ENCODE data around the gene BRICD5. TPM values are rescaled to one million over a fixed set of nuclear protein-coding genes. Genes with fewer than 3 reads are reported as not detected.

BRICD5 gene
- total and polyA plus RNA-seq, 2 of the 13 experiments (the other 11 are each of a cell fraction or from before 2014, with no cell fraction given) = 1.6 to 5.8 TPM

GRCh38 chr16:2208772-2209171, 1.9 kb downstream of the BRICD5 start:
- DNase-seq (ENCODE audit: low spot score) = no peak
- no peak overlapping the region for H3K4me3 ChIP-seq (replicated peaks in 1 of 3; ENCODE audit: insufficient read depth in 1 of 3, low read depth in 2 of 3, low read length in 3 of 3)
- intact Hi-C loops (cut with micrococcal nuclease; ENCODE audit: unreplicated experiment) = no loop called here
- H3K36me3 ChIP-seq (replicated peaks in 1 of 2; ENCODE audit: control insufficient read depth in 1 of 2, insufficient read depth in 2 of 2, low read length in 2 of 2) = peaks cover 4 to 20% of the 10 kb centered on the region in 2 experiments; a peak in 4 of 5 replicates
- ChIA-PET CTCF (ENCODE audit: low intra/inter-chr PET ratio, low total read pairs) (no interaction called here), POLR2A (interaction anchor here (0.7 kb wide), 1 partner anchor 14 kb away, joined by 3 read pairs; no protein-coding TSS in a partner anchor)
- H3K79me2 ChIP-seq (ENCODE audit: insufficient read depth, low read length) = peaks cover 21% of the 10 kb centered on the region
- no peak overlapping the region for H2AFZ ChIP-seq (ENCODE audit: low read length)
- H3K9ac ChIP-seq (ENCODE audit: insufficient read depth, low read depth, low read length) = no peak overlapping the region
- FAIRE-seq = no peak
- 100% methylated on average over 2 of the region's 9 CpGs for WGBS (ENCODE audit: low lambda C conversion rate)
- in situ Hi-C loops (cut with HindIII; ENCODE audit: extremely low pct_ligation_motif_present, low pct_unique_long_range_greater_than_20kb) = no loop called here
- H3K27ac ChIP-seq (ENCODE audit: extremely low read length, insufficient read depth, low read length) = no peak overlapping the region
- H3K4me1 ChIP-seq (ENCODE audit: insufficient read depth, low read length) = peaks cover 60% of the 10 kb centered on the region
- H3K4me2 ChIP-seq (ENCODE audit: low read depth, low read length) = no peak overlapping the region
- H3K9me3 ChIP-seq (ENCODE audit: low read length) = no peaks in the 10 kb centered on the region
- 0 out of 2 replicates have a peak, but pooled peaks cover 3% of the 10 kb centered on the region for H4K20me1 ChIP-seq (ENCODE audit: insufficient read depth, low read length)
- 0 out of 2 replicates have a peak, but pooled peaks have one; percentile 9 for TF ChIP-seq POLR2AphosphoS5 (IDR thresholded peaks at IDR 0.05; ENCODE audit: low read depth, low read length)
- TF ChIP-seq RFX3 (CRISPR knock-in tag; IDR thresholded peaks at IDR 0.05) = no peak
- no peak for TF ChIP-seq SATB2 (CRISPR knock-in tag; IDR thresholded peaks at IDR 0.05)
- ATAC-seq = no peak
- BruUV-seq (replicated peaks) = no TSS peak
- no peaks in the 10 kb centered on the region for H3K27me3 ChIP-seq (ENCODE audit: control insufficient read depth in 1 of 2, insufficient read depth in 2 of 2, low read length in 2 of 2)

- no peak for DNase-seq (ENCODE audit: low spot score)
- H3K27ac ChIP-seq (ENCODE audit: extremely low read length, insufficient read depth, low read length) = no peak overlapping the region
- TF ChIP-seq HNRNPLL (IDR thresholded peaks at IDR 0.05; ENCODE audit: low read depth, low read length, poor library complexity, severe bottlenecking) (peak; percentile 6), KDM6A (CRISPR knock-in tag; IDR thresholded peaks at IDR 0.05; ENCODE audit: low read depth) (no peak), BRCA1 (CRISPR knock-in tag; IDR thresholded peaks at IDR 0.05) (no peak), ZNF709 (CRISPR knock-in tag; IDR thresholded peaks at IDR 0.05) (no peak), TMF1 (CRISPR knock-in tag; IDR thresholded peaks at IDR 0.05; ENCODE audit: low read depth) (no peak), EP300 (IDR thresholded peaks at IDR 0.05; ENCODE audit: low read depth in 2 of 2, low read length in 2 of 2) (no peak), EP300 (CRISPR knock-in tag; IDR thresholded peaks at IDR 0.05; ENCODE audit: borderline replicate concordance) (no peak), RELA (CRISPR knock-in tag; IDR thresholded peaks at IDR 0.05) (no peak), POLR2A (IDR thresholded peaks at IDR 0.05; ENCODE audit: insufficient read depth in 1 of 2, low read depth in 2 of 2, low read length in 2 of 2) (0 out of 4 replicates have a peak, but pooled peaks of 1 of the 2 experiments have one; percentile 10), RBFOX2 (IDR thresholded peaks at IDR 0.05; ENCODE audit: low read depth, low read length) (peak; percentile 46; the same call in 1 of the 2 replicates), PRDM4 (CRISPR knock-in tag; IDR thresholded peaks at IDR 0.05; ENCODE audit: borderline replicate concordance) (no peak), ZNF503 (CRISPR knock-in tag; IDR thresholded peaks at IDR 0.05) (no peak)
- TF ChIP-seq, protein P1, sequence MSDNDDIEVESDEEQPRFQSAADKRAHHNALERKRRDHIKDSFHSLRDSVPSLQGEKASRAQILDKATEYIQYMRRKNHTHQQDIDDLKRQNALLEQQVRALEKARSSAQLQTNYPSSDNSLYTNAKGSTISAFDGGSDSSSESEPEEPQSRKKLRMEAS (IDR thresholded peaks at IDR 0.05) = no peak
These were observed 2.4 kb downstream of the BRICD5 start for GRCh38 chr16:2208308-2208707.

More at GRCh38 chr16:2208308-2208707, 2.4 kb downstream of the BRICD5 start:
- ChIA-PET POLR2A (no interaction called here), CTCF (ENCODE audit: low intra/inter-chr PET ratio, low total read pairs) (no interaction called here)
- Histone ChIP-seq H3K36me3 (replicated peaks in 1 of 2; ENCODE audit: control insufficient read depth in 1 of 2, insufficient read depth in 2 of 2, low read length in 2 of 2) (peaks cover 4 to 20% of the 10 kb centered on the region in 2 experiments; a peak in 4 of 5 replicates), H3K9me3 (ENCODE audit: low read length) (no peaks in the 10 kb centered on the region), H3K4me1 (ENCODE audit: insufficient read depth, low read length) (peaks cover 57% of the 10 kb centered on the region), H3K9ac (ENCODE audit: insufficient read depth, low read depth, low read length) (no peak overlapping the region), H3K4me3 (replicated peaks in 1 of 3; ENCODE audit: insufficient read depth in 1 of 3, low read depth in 2 of 3, low read length in 3 of 3) (no peak overlapping the region), H3K79me2 (ENCODE audit: insufficient read depth, low read length) (peaks cover 17% of the 10 kb centered on the region), H4K20me1 (ENCODE audit: insufficient read depth, low read length) (0 out of 2 replicates have a peak, but pooled peaks cover 3% of the 10 kb centered on the region), H3K27me3 (ENCODE audit: control insufficient read depth in 1 of 2, insufficient read depth in 2 of 2, low read length in 2 of 2) (no peaks in the 10 kb centered on the region), H3K4me2 (ENCODE audit: low read depth, low read length) (no peak overlapping the region), H2AFZ (ENCODE audit: low read length) (no peak overlapping the region)
- FAIRE-seq = no peak
- intact Hi-C loops (cut with micrococcal nuclease; ENCODE audit: unreplicated experiment) = no loop called here
- BruUV-seq (replicated peaks) = no TSS peak
- no peak for ATAC-seq
- 99% methylated on average over 8 of the region's 23 CpGs for WGBS (ENCODE audit: low lambda C conversion rate)
- in situ Hi-C loops (cut with HindIII; ENCODE audit: extremely low pct_ligation_motif_present, low pct_unique_long_range_greater_than_20kb) = no loop called here
